SJSA1 (cell line): ENCODE results near the gene RTN4R. TPM values are rescaled to one million over a fixed set of nuclear protein-coding genes. Genes with fewer than 3 reads are reported as not detected.
"Not testable (repeated sequence)": the region's sequence is repeated elsewhere in the genome, so short reads cannot be mapped to it uniquely, and the experiment has no call there.

Experiments
- DNase-seq, 2 experiments: peaks; one replicate each; pipeline ENCODE4 v3.0.0-alpha.2; 2015 to 2020; ENCODE audit warnings: low spot score in 2 of 2, low read depth in 1 of 2
- H3K27ac ChIP-seq: fragments of 250-450 bp; sonication (Bioruptor Pico); 2 replicates; pipeline ENCODE4 v1.5.1; 2020; ENCODE audit warnings: mild to moderate bottlenecking, moderate library complexity
- H3K27me3 ChIP-seq: fragments of 250-450 bp; sonication (Bioruptor Pico); replicated peaks from 2 replicates; pipeline ENCODE4 v1.5.1; 2020; ENCODE audit warnings: mild to moderate bottlenecking, moderate library complexity
- H3K36me3 ChIP-seq: fragments of 250-450 bp; sonication (Bioruptor Pico); 2 replicates; pipeline ENCODE4 v1.5.1; 2020; ENCODE audit warnings: mild to moderate bottlenecking
- H3K4me1 ChIP-seq: fragments of 250-450 bp; sonication (Bioruptor Pico); replicated peaks from 2 replicates; pipeline ENCODE4 v1.6.1; 2021; ENCODE audit warnings: mild to moderate bottlenecking
- H3K4me3 ChIP-seq: fragments of 250-450 bp; sonication (Bioruptor Pico); 2 replicates; pipeline ENCODE4 v1.5.1; 2020; ENCODE audit warnings: mild to moderate bottlenecking
- H3K9me3 ChIP-seq: fragments of 250-450 bp; sonication (Bioruptor Pico); replicated peaks from 2 replicates; pipeline ENCODE4 v1.5.1; 2020; ENCODE audit warnings: mild to moderate bottlenecking
- total RNA-seq: library from RNA; depleted of rRNA; stranded (reverse); fragments of >200 nt; shearing (Covaris generic); gene quantifications from 2 replicates; pipeline ENCODE4 v1.2.3, GENCODE V29; 2014; rRNA removed

RTN4R gene
- 0.05 TPM in 1 of 2 replicates, not detected in the other for total RNA-seq

DNA sequence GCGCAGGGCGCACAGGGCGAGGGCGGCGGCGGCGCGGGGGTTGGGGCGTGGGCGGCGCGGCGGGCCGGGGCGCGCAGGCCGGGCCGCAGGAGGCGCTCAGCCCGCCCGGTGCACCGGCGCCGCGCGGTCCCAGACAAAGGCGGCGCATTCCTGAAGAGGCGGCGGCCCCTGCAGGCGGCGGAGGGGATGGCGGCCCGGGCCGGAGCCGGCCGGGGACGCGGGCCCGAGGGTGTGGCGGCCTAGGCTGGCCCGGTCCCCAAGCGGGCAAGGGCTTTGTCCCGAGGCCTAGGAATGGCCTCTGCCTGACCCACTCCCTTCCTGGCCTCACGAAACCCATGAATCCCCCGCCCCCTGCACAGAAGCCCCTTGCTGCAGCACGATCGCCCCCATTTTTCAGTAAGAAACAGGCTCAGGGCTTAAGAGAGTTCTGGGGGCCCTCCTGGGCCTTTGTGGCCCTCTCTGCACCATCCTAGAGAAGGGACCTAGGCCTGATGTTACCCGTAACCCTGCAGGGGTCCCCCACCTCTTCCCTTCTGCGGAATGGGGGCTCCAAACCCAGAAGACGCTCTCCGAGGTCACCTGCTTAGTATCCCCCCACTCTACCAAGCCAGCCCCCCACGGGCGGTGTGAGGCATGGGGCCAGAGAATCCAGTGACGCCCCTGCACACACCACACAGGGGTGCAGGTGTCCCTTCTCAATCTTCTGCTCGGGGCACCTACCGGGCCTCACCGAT lies at the start of gene RTN4R:
TSS of gene RTN4R (minus strand) at position 40 of the 734 bp plus-strand sequence. CDS start 226 bp downstream, outside the sequence.
- Histone ChIP-seq H3K27me3 (peaks cover 16% of the 10 kb centered on the region), H3K27ac (no peak within 1 kb of the TSS), H3K4me3 (peak within 1 kb of the TSS; percentile 24), H3K4me1 (peaks cover 9% of the 10 kb centered on the region), H3K36me3 (no peaks in the 10 kb centered on the region), H3K9me3 (no peaks in the 10 kb centered on the region)
- peak in 1 of 2 experiments; percentile 13 for DNase-seq

DNA sequence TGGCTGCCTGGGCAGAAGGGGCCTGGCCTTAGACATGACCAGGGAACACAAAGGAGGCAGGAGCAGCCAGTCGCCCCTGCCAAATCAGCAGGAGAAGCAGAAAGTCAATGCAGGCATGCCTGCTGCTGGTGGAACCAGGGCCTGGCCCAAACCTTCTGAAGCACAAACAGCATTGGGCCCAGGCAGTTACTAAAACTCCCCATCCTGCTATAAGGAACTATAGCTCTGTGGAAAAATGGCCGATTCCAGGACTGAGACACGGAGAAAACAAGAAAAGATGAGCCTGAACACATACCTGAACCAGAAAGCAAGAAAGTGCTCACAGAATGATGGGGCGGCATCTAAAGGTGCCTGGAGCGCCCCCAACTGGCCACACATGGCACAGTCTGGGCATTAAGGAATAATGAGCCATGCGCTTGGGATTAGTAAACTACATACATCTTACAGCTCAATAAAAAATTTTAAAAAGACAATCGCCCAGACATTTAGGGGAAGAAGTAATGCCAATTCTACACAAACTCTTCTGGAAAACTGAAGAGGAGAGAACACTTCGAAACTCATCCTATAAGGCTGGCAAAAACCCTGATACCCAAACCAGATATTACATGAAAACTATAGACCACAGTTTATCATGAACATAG lies 49.4 kb upstream of the RTN4R start:
- H3K4me3 ChIP-seq, H3K27ac ChIP-seq, H3K9me3 ChIP-seq, H3K36me3 ChIP-seq, H3K27me3 ChIP-seq: not testable (repeated sequence)
- DNase-seq: peak in 1 of 2 experiments; percentile 34
- H3K4me1 ChIP-seq: peaks cover 13% of the 10 kb centered on the region

- Histone ChIP-seq H3K27me3 (no peaks in the 10 kb centered on the region), H3K4me1 (peaks cover 13% of the 10 kb centered on the region), H3K4me3 (no peak overlapping the region), H3K27ac (no peak overlapping the region), H3K36me3 (no peaks in the 10 kb centered on the region), H3K9me3 (no peaks in the 10 kb centered on the region)
- peak in 1 of 2 experiments; percentile 28 for DNase-seq
Observed at GRCh38 chr22:20316844-20317401, 48.8 kb upstream of the RTN4R start.

DNA sequence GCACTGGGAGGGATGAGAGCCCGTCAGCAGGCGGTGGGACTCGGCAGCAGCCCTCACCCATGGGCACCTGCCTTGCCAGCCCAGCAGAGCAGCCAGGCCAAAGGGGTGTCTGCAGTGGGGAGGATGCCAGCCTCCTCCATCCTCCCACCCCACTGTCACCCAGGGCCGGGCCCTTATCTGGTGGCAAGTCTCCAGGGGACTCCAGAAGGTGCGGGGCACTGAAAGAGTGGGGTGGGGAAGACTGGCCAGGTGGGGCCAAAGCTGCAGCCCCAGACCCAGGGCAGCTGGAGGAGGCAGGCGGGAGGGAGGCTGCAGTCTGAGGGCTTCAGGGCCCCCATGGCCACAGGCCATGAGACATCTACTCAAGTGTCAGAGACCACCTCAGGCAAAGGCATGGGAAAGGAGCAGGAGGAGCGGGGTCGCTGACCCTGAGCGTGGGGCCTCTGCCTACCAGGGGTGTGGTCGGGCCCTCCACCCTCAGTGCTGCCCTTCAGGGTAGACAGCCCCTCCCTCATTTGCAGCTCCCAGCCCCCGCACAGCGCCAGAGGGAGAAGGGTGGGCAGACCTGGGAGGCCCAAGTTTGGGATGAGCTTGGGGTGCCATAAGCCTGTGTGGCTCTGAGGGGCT lies 48.2 kb upstream of the RTN4R start:
- no peak overlapping the region for H3K27ac ChIP-seq
- no peaks in the 10 kb centered on the region for H3K9me3 ChIP-seq
- H3K4me3 ChIP-seq: no peak overlapping the region
- peaks cover 13% of the 10 kb centered on the region for H3K4me1 ChIP-seq
- peak in 1 of 2 experiments; percentile 40 for DNase-seq
- no peaks in the 10 kb centered on the region for H3K36me3 ChIP-seq
- no peaks in the 10 kb centered on the region for H3K27me3 ChIP-seq

DNA sequence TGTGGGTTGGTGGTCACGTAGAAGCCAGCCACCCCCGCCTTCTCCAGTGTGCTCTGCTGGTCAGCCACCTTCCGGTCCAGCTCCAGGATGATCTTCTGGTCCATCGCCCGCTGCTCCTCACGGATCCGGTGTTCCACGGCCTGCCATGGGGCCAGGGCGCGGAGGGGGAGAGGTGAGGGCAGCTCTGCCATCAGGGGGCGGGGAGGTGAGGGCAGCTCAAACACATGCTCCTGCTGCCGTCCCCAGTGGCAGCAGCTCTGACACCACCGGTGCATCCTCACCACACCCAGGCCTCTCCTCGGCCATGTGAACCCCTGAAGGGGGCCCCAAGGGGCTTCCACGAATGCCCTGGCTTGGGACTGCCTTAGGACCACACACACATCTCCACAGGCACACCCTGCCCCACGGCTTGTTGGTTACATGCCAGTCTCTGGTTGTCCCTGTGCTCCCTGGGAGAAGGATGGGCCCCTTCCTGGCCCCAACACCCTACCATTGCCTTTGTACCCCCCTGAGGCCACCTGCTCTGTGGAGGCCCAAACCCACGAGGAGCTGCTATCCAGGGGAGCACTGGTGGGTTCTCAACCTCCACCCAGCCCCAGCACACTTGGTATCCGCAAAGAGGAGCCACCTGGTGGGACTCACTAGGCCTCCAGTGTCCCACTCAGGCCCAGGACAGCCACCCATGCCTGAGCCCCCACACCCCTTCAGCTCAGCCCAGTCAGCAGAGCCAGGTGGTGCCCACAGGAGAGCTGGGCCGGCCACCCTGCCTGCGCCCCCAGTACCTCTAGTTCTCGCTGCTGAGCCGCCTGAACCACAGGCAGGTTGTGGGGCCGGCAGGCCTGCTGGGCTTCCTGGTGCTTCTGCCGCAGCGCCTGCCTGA lies 47.5 kb upstream of the RTN4R start:
- no peaks in the 10 kb centered on the region for H3K27me3 ChIP-seq
- no peaks in the 10 kb centered on the region for H3K36me3 ChIP-seq
- peak in 1 of 2 experiments; percentile 44 for DNase-seq
- H3K27ac ChIP-seq: no peak overlapping the region
- H3K9me3 ChIP-seq: no peaks in the 10 kb centered on the region
- no peak overlapping the region for H3K4me3 ChIP-seq
- peaks cover 8% of the 10 kb centered on the region for H3K4me1 ChIP-seq

DNA sequence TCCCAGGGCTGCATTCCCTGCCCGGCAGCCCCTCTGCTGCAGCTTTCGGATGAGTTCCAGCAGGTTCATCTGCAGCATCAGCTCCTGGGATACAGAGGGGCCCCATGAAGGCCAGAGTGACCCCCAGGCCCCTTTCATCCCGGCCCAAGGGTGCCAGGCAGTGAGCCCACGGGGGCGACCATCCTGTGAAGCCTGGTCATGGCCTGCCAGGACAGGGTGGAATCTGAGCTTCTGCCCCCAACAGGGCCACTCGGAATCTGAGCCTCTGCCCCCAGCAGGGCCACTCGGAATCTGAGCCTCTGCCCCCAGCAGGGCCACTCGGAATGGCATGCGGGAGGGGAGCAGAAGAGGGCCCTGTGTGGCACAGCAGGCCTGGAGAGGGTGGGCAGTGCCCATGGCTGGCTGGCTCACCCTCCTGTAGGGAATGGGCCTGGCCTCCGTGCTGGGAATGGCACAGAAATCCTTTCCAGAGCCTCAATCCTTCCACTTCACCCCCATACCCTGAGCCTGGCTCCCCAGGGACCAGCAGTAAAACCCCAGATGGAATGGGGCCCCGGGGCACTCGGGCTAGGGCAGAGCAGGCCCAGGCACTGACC lies 46.7 kb upstream of the RTN4R start:
- H3K36me3 ChIP-seq, H3K9me3 ChIP-seq, H3K27me3 ChIP-seq, H3K4me1 ChIP-seq, H3K27ac ChIP-seq, H3K4me3 ChIP-seq: not testable (repeated sequence)
- peak in 1 of 2 experiments; percentile 40 for DNase-seq

DNA sequence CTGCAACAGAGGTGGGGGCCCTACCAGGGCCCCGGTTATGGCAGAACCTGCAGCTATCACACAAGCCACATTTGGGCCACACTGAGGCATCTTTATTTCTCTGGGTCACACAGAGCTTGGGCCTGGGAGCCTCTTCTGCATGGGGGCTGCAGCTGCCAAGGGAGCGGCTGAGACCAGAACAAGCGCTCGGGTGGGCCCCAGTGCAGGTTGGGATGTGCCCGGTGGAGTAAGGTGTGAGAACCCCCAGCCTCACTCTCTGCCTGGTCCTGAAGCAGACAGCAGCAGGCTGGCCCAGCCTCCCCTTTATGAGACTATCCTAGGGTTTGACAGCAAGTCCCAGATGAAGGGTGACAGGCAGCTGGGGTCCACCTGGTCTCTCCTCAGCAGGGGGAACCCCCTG lies 46.1 kb upstream of the RTN4R start:
- H3K27me3 ChIP-seq, H3K36me3 ChIP-seq, H3K4me1 ChIP-seq, H3K9me3 ChIP-seq, H3K4me3 ChIP-seq, H3K27ac ChIP-seq: not testable (repeated sequence)
- DNase-seq: peak in 1 of 2 experiments; percentile 31

GRCh38 chr22:20313306-20314077 lies 45.4 kb upstream of the RTN4R start:
- H3K4me1 ChIP-seq, H3K36me3 ChIP-seq, H3K27ac ChIP-seq, H3K9me3 ChIP-seq, H3K27me3 ChIP-seq, H3K4me3 ChIP-seq: not testable (repeated sequence)
- DNase-seq: peak in 1 of 2 experiments; percentile 43

DNA sequence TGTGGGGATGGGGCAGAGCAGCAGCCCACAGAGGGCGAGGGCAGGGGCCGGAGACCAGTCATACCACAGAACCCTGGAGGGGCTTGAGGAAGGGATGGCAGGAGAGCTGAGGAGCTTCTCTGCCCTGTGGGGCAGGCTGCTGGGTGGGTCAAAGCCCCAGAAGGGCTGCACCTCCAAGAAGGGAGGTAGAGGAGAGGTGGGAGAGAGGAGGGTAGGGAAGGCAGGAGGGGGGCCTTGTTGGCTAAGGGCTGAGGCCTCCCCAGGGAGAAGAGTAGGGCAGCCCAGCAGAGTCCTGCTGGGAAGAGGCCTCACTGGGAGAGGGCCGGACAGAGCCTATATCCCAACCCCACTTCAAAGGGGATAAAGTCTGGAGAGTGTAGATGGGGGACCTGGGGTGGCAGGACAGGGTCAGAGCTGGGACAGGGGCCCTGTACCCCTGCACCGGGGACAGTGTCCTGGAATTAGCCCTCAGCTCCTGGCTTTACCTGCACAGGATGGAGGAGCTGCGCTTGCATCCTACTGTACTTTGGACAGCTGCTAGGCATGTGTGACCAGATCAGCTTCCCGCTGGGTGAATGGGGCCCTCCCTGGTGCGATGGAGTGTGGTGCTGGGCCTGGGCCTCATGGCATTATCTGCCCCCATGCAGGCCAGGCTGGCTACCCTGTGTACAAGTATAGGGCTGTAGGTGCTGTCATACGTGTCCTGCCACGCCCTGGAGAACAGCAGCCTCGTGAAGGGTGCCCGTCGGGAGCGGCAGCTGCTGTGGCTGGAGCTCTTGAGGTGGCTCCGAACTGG lies 44.5 kb upstream of the RTN4R start:
- no peaks in the 10 kb centered on the region for H3K4me1 ChIP-seq
- H3K27ac ChIP-seq: no peak overlapping the region
- H3K4me3 ChIP-seq: no peak overlapping the region
- H3K9me3 ChIP-seq: no peaks in the 10 kb centered on the region
- peak in 1 of 2 experiments; percentile 34 for DNase-seq
- no peaks in the 10 kb centered on the region for H3K27me3 ChIP-seq
- no peaks in the 10 kb centered on the region for H3K36me3 ChIP-seq

DNA sequence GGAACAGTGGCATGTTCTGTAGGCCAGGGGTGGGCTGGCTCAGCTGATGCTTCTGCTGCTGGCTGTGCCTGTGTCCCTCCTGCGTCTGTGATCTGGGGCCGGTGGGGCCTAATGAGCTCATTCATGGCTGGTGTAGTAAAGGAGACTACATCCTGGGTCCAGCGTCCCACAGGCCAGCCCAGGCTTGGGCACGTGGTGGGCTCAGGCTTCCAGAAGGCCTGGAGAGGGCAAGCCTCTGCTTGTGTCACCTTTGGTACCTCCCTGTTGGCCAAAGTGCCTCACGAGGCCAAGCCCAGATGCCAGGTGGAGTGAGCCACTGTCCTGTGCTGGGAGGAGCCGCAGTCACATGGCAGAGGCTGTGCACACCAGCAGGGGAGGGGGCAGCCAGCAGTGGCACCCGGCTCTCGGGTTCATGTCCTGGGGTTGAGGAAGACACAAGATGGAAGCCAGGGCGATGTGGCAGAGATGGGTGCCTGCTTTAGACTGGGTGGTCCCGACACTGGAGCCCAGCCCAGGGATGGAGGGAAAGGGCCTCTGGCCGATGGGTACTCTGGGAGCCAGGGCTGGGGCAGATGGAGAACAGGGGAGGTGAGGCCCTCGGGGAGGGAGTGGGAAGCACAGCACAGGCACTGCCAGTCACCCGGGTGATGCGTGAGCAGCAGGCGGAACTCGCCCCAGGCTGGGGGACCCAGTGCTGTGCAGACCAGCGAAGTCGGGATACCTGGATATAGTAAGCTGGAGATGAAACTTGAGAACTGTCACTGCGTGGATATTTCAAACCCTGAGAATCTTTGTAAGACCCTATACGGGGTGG lies 43.3 kb upstream of the RTN4R start:
- H3K27ac ChIP-seq, H3K9me3 ChIP-seq, H3K36me3 ChIP-seq, H3K4me3 ChIP-seq, H3K4me1 ChIP-seq, H3K27me3 ChIP-seq: not testable (repeated sequence)
- peak in 1 of 2 experiments; percentile 38 for DNase-seq

- not testable (repeated sequence) for H3K4me1 ChIP-seq, H3K4me3 ChIP-seq, H3K9me3 ChIP-seq, H3K27me3 ChIP-seq, H3K27ac ChIP-seq, H3K36me3 ChIP-seq
- peak in 1 of 2 experiments; percentile 40 for DNase-seq
Observed at GRCh38 chr22:20310773-20311172, 42.7 kb upstream of the RTN4R start.
